Kasumi-1 (cell line): ENCODE data around the gene NPY1R.

Experiments
- DNase-seq, 2 experiments: peaks; one replicate each; lab custom pipeline; 2025; lab: John Stamatoyannopoulos, UW

The NPY1R gene

DNA sequence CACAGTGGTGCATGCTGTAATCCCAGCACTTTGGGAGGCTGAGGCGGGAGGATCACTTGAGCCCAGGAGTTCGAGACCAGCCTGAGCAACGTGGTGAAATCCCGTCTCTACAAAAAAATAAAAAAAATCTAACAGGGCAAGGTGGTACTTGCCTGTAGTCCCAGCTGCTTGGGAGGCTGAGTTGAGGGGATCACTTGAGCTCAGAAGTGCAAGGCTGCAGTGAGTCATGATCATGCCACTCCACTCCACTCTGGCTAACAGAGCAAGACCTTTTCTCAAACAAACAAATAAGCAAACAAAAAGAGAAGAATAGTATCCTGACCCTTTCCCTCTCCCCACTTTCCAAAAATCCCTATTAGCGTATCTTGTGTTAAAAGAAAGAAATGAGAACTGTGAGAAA lies 52.7 kb downstream of the NPY1R start:
- no peak for DNase-seq

DNA sequence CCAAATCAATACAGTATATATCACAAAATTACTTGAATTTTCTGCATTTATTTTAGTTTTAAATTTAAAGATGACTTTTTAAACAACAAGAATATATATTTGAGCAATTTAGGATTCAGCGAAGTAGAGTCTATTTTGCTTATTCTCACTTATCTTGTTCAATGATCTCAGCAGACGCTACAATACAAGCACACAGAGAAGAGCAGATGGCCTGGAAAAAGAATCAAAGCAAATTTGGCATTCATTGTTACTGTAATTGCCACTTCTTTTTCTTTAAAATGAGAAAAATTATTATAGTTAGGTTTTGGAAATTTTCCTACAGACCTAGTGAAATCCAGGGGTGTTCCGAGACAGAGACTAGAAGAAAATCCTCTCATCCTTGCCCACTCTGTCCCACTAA lies 57.5 kb downstream of the NPY1R start:
- DNase-seq: no peak
